Measurements from ENCODE around the gene BSX.

DNA sequence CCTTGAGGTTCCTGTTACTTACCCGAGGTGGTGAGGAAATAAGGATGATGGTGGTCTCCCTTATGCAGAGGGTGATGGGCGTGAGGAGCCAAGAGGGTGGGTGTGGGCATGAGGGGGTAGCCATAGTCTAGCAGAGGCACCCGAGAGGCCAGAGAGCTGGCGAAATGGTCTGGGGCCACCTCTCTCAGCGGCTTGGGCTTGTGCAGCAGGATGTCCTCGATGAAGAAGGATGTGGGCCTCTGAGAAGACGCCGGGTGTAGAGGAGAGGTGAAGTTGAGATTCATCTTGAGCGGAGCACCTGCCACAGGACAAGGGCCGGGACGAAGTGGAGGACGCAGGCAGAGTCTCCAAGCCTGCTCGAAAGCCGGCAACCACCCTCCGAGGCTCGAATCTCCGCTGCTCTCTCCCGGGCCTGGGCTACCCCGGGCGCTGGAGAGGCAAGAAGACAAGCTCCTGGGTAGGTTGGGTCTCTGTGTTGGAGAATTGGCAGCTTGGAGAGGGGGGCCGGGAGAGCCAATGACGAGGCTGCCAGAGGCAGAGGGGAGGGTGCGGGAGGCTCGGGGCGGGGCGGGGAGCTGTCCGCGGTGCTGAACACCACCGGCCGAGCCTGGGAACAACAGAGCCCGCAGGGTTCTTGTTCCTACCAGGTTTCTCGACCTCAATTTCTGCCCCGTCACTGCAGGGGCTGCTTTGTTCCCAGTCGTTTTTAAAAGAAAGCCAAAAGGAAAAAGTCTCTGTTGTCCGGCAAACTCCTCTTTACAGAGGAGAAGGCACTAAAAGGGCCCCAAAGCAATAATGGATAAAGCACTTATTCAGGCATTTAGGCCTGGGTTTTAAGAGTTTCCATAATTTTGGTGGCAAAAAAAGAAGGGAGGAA is at the start of gene BSX:
- no peak for TF ChIP-seq CTCF (IDR thresholded peaks at IDR 0.05)
- TF ChIP-seq POLR2A (IDR thresholded peaks at IDR 0.05) = no peak

All from prostate gland (tissue), 2 donors.